Upper lobe of right lung (tissue), 1 donor: Measurements from ENCODE around the gene SLC38A9. TPM values are rescaled to one million over a fixed set of nuclear protein-coding genes. Genes with fewer than 3 reads are reported as not detected.
"Not testable (repeated sequence)": the region's sequence is repeated elsewhere in the genome, so short reads cannot be mapped to it uniquely, and the experiment has no call there.

ENCODE experiments used
- ATAC-seq: fragments of 200-7000 bp; cut with Tn5 transposase; one replicate; pipeline ENCODE4 v1.9.1; 2020; ENCODE audit warnings: mild to moderate bottlenecking, moderate library complexity
- DNase-seq: peaks from one replicate; pipeline ENCODE4 v3.0.0-alpha.2; 2020
- H3K27ac ChIP-seq: fragments of 200-600 bp; one replicate; pipeline ENCODE4 v1.8.0; 2022
- H3K27me3 ChIP-seq: fragments of 200-600 bp; one replicate; pipeline ENCODE4 v1.8.0; 2022; ENCODE audit warnings: mild to moderate bottlenecking
- H3K36me3 ChIP-seq: fragments of 200-600 bp; one replicate; pipeline ENCODE4 v1.8.0; 2022
- H3K4me1 ChIP-seq: fragments of 200-600 bp; one replicate; pipeline ENCODE4 v1.8.0; 2022
- H3K4me3 ChIP-seq: fragments of 200-600 bp; one replicate; pipeline ENCODE4 v1.8.0; 2022; ENCODE audit warnings: mild to moderate bottlenecking
- H3K9me3 ChIP-seq: fragments of 200-600 bp; one replicate; pipeline ENCODE4 v1.8.0; 2022
- CTCF ChIP-seq: fragments of 200-600 bp; IDR thresholded peaks from one replicate; pipeline ENCODE4 v1.8.0; 2022; ENCODE audit warnings: antibody characterized with exemption
- intact Hi-C: fragments of 100-400 bp; cut with DNase I; formaldehyde crosslinking; loops from one replicate; pipeline ENCODE4 v1.11.0; 2022
- total RNA-seq: library from RNA; stranded (reverse); fragmentation: NEBNext Ultra II Directional; extraction: Animal tissue kit (Norgen Biotek cat#: 25700); gene quantifications from one replicate; pipeline ENCODE4 v1.2.1, GENCODE V29; 2021
- donor health status: DM: no; HTN: yes; CAD: no; lungs with severe emphysema.

SLC38A9 gene
- total RNA-seq, 1 donor from 2014 or later: 24.7 TPM

GRCh38 chr5:55609413-55609812 lies 102.7 kb downstream of the SLC38A9 start:
- intact Hi-C loops: no loop called here
- ATAC-seq: no peak
- no peak for TF ChIP-seq CTCF

GRCh38 chr5:55608595-55609349 lies 103.4 kb downstream of the SLC38A9 start:
- intact Hi-C loops: no loop called here
- no peaks in the 10 kb centered on the region for H3K36me3 ChIP-seq
- H3K9me3 ChIP-seq: no peaks in the 10 kb centered on the region
- no peak overlapping the region for H3K4me3 ChIP-seq
- no peaks in the 10 kb centered on the region for H3K27me3 ChIP-seq
- H3K4me1 ChIP-seq: no peaks in the 10 kb centered on the region
- no peak overlapping the region for H3K27ac ChIP-seq
- TF ChIP-seq CTCF: no peak
- DNase-seq (no peak), ATAC-seq (no peak)

More at GRCh38 chr5:55609413-55609812, 102.7 kb downstream of the SLC38A9 start:
- no peak overlapping the region for H3K4me3 ChIP-seq
- H3K4me1 ChIP-seq: no peaks in the 10 kb centered on the region
- no peaks in the 10 kb centered on the region for H3K27me3 ChIP-seq
- DNase-seq: no peak
- no peaks in the 10 kb centered on the region for H3K36me3 ChIP-seq
- H3K9me3 ChIP-seq: no peaks in the 10 kb centered on the region
- no peak overlapping the region for H3K27ac ChIP-seq

DNA sequence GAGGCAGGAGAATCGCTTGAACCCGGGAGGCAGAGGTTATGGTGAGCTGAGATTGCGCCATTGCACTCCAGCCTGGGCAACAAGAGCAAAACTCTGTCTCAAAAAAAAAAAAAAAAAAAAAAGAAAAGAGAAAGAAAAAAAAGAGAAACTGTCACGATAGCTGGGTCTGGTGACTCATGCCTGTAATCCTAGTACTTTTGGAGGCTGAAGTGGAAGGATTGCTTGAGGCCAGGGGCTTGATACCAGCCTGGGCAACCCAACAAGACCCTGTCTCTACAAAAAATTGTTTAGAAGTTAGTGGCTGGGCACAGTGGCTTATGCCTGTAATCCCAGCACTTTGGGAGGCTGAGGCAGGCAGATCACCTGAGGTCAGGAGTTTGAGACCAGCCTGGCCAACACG lies 104.8 kb downstream of the SLC38A9 start:
- H3K36me3 ChIP-seq, H3K27ac ChIP-seq, H3K4me1 ChIP-seq, ATAC-seq, intact Hi-C loops, DNase-seq, H3K27me3 ChIP-seq, H3K9me3 ChIP-seq, H3K4me3 ChIP-seq: not testable (repeated sequence)

DNA sequence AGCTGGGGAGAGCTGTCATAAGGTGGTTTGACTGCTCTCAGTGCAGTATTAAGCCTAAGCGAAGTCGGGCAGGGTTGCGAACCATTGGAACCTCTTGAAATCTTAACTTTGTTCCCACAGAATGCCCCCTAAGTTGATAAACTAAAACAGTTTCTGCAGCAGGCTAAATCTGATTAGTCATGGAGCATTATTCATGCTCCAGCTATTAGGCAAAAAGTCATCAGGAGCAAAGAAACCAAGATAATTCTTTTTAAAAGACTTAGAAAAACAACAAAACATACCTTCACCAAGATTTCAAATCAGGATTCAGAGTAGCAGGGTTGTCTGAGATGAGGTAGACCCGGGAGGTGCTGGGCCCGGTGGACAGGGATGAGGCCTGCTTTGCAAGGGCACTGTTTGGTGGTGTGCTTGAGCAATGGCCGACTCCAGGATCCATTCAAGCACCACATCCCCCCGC lies 107.5 kb downstream of the SLC38A9 start:
- ATAC-seq: no peak
- peaks cover 35% of the 10 kb centered on the region for H3K4me1 ChIP-seq
- TF ChIP-seq CTCF: no peak
- peak overlapping the region; percentile 15 for H3K27ac ChIP-seq
- no peaks in the 10 kb centered on the region for H3K27me3 ChIP-seq
- H3K4me3 ChIP-seq: no peak overlapping the region
- DNase-seq: no peak
- intact Hi-C loops: no loop called here
- H3K9me3 ChIP-seq: no peaks in the 10 kb centered on the region
- H3K36me3 ChIP-seq: no peaks in the 10 kb centered on the region

DNA sequence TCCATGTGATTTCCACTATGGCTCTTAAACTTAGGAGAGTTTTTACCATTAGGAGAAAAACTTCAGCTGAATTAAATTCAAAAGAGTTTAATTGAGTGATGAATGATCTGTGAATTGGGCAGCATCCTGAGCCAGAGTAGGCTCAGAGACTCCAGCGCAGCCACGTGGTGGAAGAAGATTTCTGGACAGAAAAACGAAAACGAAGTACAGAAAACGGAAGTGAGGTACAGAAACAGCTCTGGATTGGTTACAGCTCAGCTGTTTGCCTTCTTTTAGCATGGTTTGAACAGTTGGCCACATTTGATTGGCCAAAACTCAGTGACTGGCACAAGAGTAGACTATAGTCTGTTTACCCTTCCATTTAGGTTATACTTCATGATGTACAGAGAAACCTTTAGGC lies 108.2 kb downstream of the SLC38A9 start:
- ATAC-seq (no peak), DNase-seq (no peak)
- Histone ChIP-seq H3K27ac (peak overlapping the region; percentile 15), H3K27me3 (no peaks in the 10 kb centered on the region), H3K4me1 (peaks cover 40% of the 10 kb centered on the region), H3K9me3 (no peaks in the 10 kb centered on the region), H3K4me3 (no peak overlapping the region), H3K36me3 (no peaks in the 10 kb centered on the region)
- TF ChIP-seq CTCF: no peak
- intact Hi-C loops: no loop called here

DNA sequence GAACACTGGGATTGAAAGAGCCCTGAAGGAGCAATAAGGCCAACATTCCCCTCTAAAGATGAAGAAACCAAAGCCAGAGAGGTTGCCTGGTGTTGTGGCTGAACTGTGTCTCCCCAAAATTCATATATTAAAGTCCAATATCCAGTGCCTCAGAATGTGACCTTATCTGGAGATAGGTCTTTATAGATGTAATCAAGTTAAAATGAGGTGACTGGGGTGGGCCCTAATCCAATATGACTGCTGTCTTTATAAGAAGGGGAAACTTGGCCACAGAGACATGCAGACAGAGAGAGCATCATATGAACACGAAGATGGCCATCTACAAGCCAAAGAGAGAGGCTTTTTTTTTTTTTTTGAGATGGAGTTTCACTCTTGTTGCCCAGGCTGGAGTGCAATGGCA lies 110.5 kb downstream of the SLC38A9 start:
- peak overlapping the region; percentile 92 for H3K27ac ChIP-seq
- intact Hi-C loops: no loop called here
- H3K27me3 ChIP-seq: no peaks in the 10 kb centered on the region
- H3K4me3 ChIP-seq: no peak overlapping the region
- no peaks in the 10 kb centered on the region for H3K36me3 ChIP-seq
- no peaks in the 10 kb centered on the region for H3K9me3 ChIP-seq
- ATAC-seq (no peak), DNase-seq (no peak)
- H3K4me1 ChIP-seq: peaks cover 56% of the 10 kb centered on the region
- TF ChIP-seq CTCF: no peak
